B cell (primary cell): ENCODE results near the gene MTUS2. TPM values are rescaled to one million over a fixed set of nuclear protein-coding genes. Genes with fewer than 3 reads are reported as not detected.
A peak's percentile ranks its signal among the peaks of the same experiment; 100 is the strongest.

Source experiments
- ATAC-seq: fragments of 200-7000 bp; cut with Tn5 transposase; one replicate; pipeline ENCODE4 v1.10.0; 2021; ENCODE audit warnings: low read depth, mild to moderate bottlenecking, moderate number of reproducible peaks, moderate library complexity
- CTCF ChIA-PET: fragments of 350-600 bp; sonication (Branson Sonifier 250); formaldehyde crosslinking; loops from one replicate; lab custom pipeline; 2021; ENCODE audit warnings: antibody characterized with exemption, inconsistent platforms; lab: Charles Lee
- POLR2A ChIA-PET: fragments of 350-600 bp; sonication (Branson Sonifier 250); formaldehyde crosslinking; loops from one replicate; lab custom pipeline; 2021; ENCODE audit warnings: antibody characterized with exemption; lab: Charles Lee
- DNase-seq: peaks from one replicate; pipeline ENCODE4 v3.0.0; 2013
- H2AFZ ChIP-seq: 2 replicates; pipeline ENCODE4 v1.6.1; 2012; ENCODE audit warnings: mild to moderate bottlenecking, low read depth, low read length; ENCODE audit not compliant: insufficient read depth, poor library complexity, severe bottlenecking
- H3K27ac ChIP-seq, 2 donors: 1 replicate in 1 of 2; 2 replicates in 1 of 2; pipeline ENCODE4 v1.5.1; 2012 to 2013; ENCODE audit warnings: low read length in 2 of 2, mild to moderate bottlenecking in 2 of 2, moderate library complexity in 1 of 2
- H3K27me3 ChIP-seq, 4 experiments: fragments of 200-600 bp in 1 of 4; sonication (generic) in 1 of 4; replicated peaks in 1 of 4; 1 replicate in 2 of 4; 2 replicates in 2 of 4; pipeline versions ENCODE4 v1.6.1 to v1.7.0; 2013 to 2016; ENCODE audit warnings: low read length in 3 of 4, mild to moderate bottlenecking in 2 of 4, mixed read lengths in 1 of 4, moderate library complexity in 1 of 4; ENCODE audit not compliant: insufficient read depth in 4 of 4, control insufficient read depth in 3 of 4; ENCODE audit errors: control extremely low read depth in 1 of 4
- H3K36me3 ChIP-seq, 2 experiments: replicated peaks in 1 of 2; 1 replicate in 1 of 2; 2 replicates in 1 of 2; pipeline versions ENCODE4 v1.6.1 to v1.7.1; 2013; ENCODE audit warnings: low read length in 1 of 2; ENCODE audit not compliant: insufficient read depth in 2 of 2, control insufficient read depth in 1 of 2; ENCODE audit errors: control extremely low read depth in 1 of 2, extremely low read depth in 1 of 2
- H3K4me1 ChIP-seq, 2 donors: fragments of 200-600 bp in 1 of 2; sonication (generic) in 1 of 2; 1 replicate in 1 of 2; 2 replicates in 1 of 2; pipeline versions ENCODE4 v1.5.1 to v1.6.1; 2013 to 2017; ENCODE audit warnings: low read length in 2 of 2; ENCODE audit not compliant: control insufficient read depth in 2 of 2, insufficient read depth in 2 of 2
- H3K4me2 ChIP-seq: replicated peaks from 2 replicates; pipeline ENCODE3; 2012; ENCODE audit warnings: mild to moderate bottlenecking, low read depth, low read length; ENCODE audit not compliant: poor library complexity, severe bottlenecking
- H3K4me3 ChIP-seq, 5 experiments: fragments of 200-600 bp in 1 of 5; sonication (generic) in 1 of 5; 1 replicate in 3 of 5; 2 replicates in 2 of 5; pipeline versions ENCODE4 v1.5.1 to v1.7.0; 2011 to 2016; ENCODE audit warnings: low read length in 4 of 5, mild to moderate bottlenecking in 4 of 5, low read depth in 2 of 5, control low read depth in 1 of 5, moderate library complexity in 1 of 5; ENCODE audit not compliant: insufficient read depth in 1 of 5; ENCODE audit errors: control extremely low read depth in 1 of 5, extremely low read depth in 1 of 5
- H3K79me2 ChIP-seq: fragments of 200-600 bp; sonication (generic); one replicate; pipeline ENCODE4 v1.6.0; 2016; ENCODE audit warnings: low read length; ENCODE audit not compliant: control insufficient read depth, insufficient read depth
- H3K9ac ChIP-seq: fragments of 200-600 bp; sonication (generic); 2 replicates; pipeline ENCODE4 v1.6.1; 2017; ENCODE audit warnings: mild to moderate bottlenecking, low read length, moderate library complexity
- H3K9me3 ChIP-seq, 3 donors: one replicate each; pipeline versions ENCODE4 v1.6.1 to v1.7.1; 2013; ENCODE audit warnings: low read length in 2 of 3; ENCODE audit not compliant: control insufficient read depth in 2 of 3, insufficient read depth in 1 of 3; ENCODE audit errors: control extremely low read depth in 1 of 3
- H4K20me1 ChIP-seq: 2 replicates; pipeline ENCODE4 v1.6.0; 2012; ENCODE audit warnings: mild to moderate bottlenecking, low read length; ENCODE audit not compliant: insufficient read depth, control insufficient read depth, poor library complexity, severe bottlenecking
- H3K27ac Mint-ChIP-seq: one replicate; pipeline ENCODE4 v1.8.0; 2021; ENCODE audit warnings: mixed read lengths
- H3K27me3 Mint-ChIP-seq: one replicate; pipeline ENCODE4 v1.8.0; 2021; ENCODE audit warnings: mixed read lengths
- H3K4me1 Mint-ChIP-seq: one replicate; pipeline ENCODE4 v1.8.0; 2021; ENCODE audit warnings: mixed read lengths
- H3K4me3 Mint-ChIP-seq: one replicate; pipeline ENCODE4 v1.8.0; 2021; ENCODE audit warnings: mixed read lengths
- H3K9me3 Mint-ChIP-seq: one replicate; pipeline ENCODE4 v1.8.0; 2022; ENCODE audit warnings: mixed read lengths; ENCODE audit not compliant: insufficient read depth
- EZH2 ChIP-seq: IDR thresholded peaks from 2 replicates; pipeline ENCODE4 v1.6.1; 2012; ENCODE audit warnings: borderline replicate concordance, low read depth, mild to moderate bottlenecking, moderate library complexity, low read length; ENCODE audit not compliant: insufficient read depth, poor library complexity, severe bottlenecking
- WGBS: methylation state at CpG from one replicate; pipeline ENCODE4 v1.1.5; 2013; ENCODE audit warnings: missing lambda C conversion rate; ENCODE audit not compliant: insufficient coverage; 5-methylcytosine and 5-hydroxymethylcytosine counted together
- intact Hi-C: fragments of 100-400 bp; cut with micrococcal nuclease; formaldehyde crosslinking; loops from one replicate; pipeline ENCODE4 v1.10.0; 2022
- polyA plus RNA-seq: library from polyadenylated mRNA; depleted of rRNA; stranded (reverse); fragments of >200 nt; gene quantifications from 2 replicates; pipeline ENCODE4 v1.2.3, GENCODE V29; 2012
- total RNA-seq, 2 donors: library from RNA; stranded (reverse); fragments of 120-200 nt in 1 of 2; gene quantifications; 1 replicate in 1 of 2; 2 replicates in 1 of 2; pipeline versions ENCODE4 v1.2.3 to v1.2.4, GENCODE V29; 2013 to 2022
- TF ChIP-seq, protein P1 (sequence below): fragments of 200-600 bp; IDR thresholded peaks from one replicate; pipeline ENCODE4 v1.8.0; 2022; ENCODE audit warnings: antibody characterized with exemption, mild to moderate bottlenecking

The MTUS2 gene
- total and polyA plus RNA-seq, 2 donors (not counting 1 experiment from before 2014, with no cell fraction given): 0.12 TPM; not detected in 1

DNA sequence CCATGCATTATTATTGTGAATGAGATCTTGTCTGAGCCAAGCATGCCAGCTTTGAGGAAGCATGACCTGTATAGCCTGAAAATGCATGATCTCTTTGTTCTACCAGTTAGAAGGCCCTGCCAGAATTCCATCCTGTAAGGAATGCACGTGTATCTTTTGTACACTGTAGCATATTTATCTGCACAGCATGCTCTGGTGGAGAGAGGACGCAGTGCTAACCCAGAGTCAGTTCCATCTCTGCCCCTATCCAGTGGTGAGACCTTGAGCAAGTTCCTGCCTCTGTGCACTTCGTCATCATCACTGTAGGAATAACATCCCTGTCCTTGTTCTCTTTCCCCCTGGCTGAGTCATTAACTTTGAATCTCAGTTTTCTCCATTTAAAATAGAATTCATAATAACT is 541.6 kb downstream of the MTUS2 start:
- TF ChIP-seq EZH2: no peak
- TF ChIP-seq, protein P1, sequence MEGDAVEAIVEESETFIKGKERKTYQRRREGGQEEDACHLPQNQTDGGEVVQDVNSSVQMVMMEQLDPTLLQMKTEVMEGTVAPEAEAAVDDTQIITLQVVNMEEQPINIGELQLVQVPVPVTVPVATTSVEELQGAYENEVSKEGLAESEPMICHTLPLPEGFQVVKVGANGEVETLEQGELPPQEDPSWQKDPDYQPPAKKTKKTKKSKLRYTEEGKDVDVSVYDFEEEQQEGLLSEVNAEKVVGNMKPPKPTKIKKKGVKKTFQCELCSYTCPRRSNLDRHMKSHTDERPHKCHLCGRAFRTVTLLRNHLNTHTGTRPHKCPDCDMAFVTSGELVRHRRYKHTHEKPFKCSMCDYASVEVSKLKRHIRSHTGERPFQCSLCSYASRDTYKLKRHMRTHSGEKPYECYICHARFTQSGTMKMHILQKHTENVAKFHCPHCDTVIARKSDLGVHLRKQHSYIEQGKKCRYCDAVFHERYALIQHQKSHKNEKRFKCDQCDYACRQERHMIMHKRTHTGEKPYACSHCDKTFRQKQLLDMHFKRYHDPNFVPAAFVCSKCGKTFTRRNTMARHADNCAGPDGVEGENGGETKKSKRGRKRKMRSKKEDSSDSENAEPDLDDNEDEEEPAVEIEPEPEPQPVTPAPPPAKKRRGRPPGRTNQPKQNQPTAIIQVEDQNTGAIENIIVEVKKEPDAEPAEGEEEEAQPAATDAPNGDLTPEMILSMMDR: no peak
- ChIA-PET CTCF (interaction anchor here (1.0 to 2.6 kb wide), 2 partner anchors 8 to 280 kb away, joined by 3 to 11 read pairs; no protein-coding TSS in a partner anchor), POLR2A (no interaction called here)
- no peaks in the 10 kb centered on the region for H3K36me3 ChIP-seq
- H3K27me3 ChIP-seq: peaks cover 0 to 2% (median 0%) of the 10 kb centered on the region in 4 experiments
- H3K4me3 ChIP-seq: no peak overlapping the region
- no peaks in the 10 kb centered on the region for H3K79me2 ChIP-seq
- 81% methylated on average over 3 of the region's 3 CpGs for WGBS
- Mint-ChIP-seq H3K27me3 (peaks cover 24% of the 10 kb centered on the region), H3K9me3 (no peaks in the 10 kb centered on the region), H3K27ac (no peak overlapping the region), H3K4me1 (peaks cover 2% of the 10 kb centered on the region), H3K4me3 (no peak overlapping the region)
- no peak overlapping the region for H3K9ac ChIP-seq
- no peak for ATAC-seq
- H2AFZ ChIP-seq: no peak overlapping the region
- no peak overlapping the region for H3K4me2 ChIP-seq
- intact Hi-C loops: no loop called here
- DNase-seq: no peak
- H3K27ac ChIP-seq: no peak overlapping the region
- H3K9me3 ChIP-seq: no peaks in the 10 kb centered on the region
- peaks cover 0 to 4% of the 10 kb centered on the region in 2 donors for H3K4me1 ChIP-seq
- H4K20me1 ChIP-seq: no peaks in the 10 kb centered on the region

DNA sequence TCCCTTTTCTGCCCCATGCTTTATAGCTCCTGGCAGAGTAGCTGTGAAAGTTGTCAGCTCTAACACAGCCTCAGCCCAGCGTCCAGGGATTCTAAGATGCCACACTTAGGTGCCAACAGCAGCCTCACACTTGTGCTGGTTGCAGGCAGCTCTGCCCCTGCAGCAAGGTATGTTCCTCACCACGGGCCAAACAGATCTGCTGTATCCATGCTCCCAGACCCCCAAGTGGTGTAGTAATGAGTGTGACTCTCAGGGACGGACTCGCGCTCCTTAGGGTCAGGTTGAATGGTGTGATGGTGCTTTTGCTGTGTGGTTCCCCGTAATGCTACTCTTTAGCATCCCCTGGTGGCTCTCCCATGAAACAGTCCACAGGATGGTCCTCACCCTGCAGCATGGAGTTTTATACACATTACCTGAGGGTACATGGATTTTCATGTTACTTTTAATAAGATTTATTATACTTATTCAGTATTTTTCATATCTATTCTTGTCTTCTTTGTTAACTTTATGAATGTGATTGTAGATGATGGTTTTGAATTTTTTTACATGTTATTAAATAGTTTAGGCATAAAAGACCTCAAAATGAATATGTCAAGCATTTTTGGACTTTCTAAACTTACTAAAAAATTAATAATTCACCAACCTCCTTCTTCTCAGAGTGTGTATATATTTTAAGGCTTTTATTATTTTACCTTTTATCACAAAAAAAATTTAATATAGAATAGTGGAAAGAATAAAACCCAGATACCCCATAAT is 542.9 kb downstream of the MTUS2 start:
- no peak overlapping the region for H3K27ac ChIP-seq
- H3K9me3 ChIP-seq: no peaks in the 10 kb centered on the region
- H3K4me1 ChIP-seq: peaks cover 0 to 4% of the 10 kb centered on the region in 2 donors
- H3K27ac Mint-ChIP-seq: no peak overlapping the region
- WGBS: 16% methylated on average over 5 of the region's 6 CpGs
- ATAC-seq (peak; percentile 62), DNase-seq (peak; percentile 66)
- H3K4me3 ChIP-seq: no peak overlapping the region
- H3K4me3 Mint-ChIP-seq: no peak overlapping the region
- intact Hi-C loops: no loop called here
- ChIA-PET POLR2A (no interaction called here), CTCF (interaction anchor here (0.7 to 2.6 kb wide), 3 partner anchors 10 to 284 kb away, joined by 3 to 11 read pairs (median 4); no protein-coding TSS in a partner anchor)
- no peaks in the 10 kb centered on the region for H4K20me1 ChIP-seq
- H3K4me2 ChIP-seq: peak overlapping the region; percentile 28
- peaks cover 18% of the 10 kb centered on the region for H3K27me3 Mint-ChIP-seq
- H3K27me3 ChIP-seq: no peaks in the 10 kb centered on the region
- H3K9me3 Mint-ChIP-seq: no peaks in the 10 kb centered on the region
- H3K9ac ChIP-seq: no peak overlapping the region
- H3K4me1 Mint-ChIP-seq: peaks cover 2% of the 10 kb centered on the region
- no peaks in the 10 kb centered on the region for H3K36me3 ChIP-seq
- H3K79me2 ChIP-seq: no peaks in the 10 kb centered on the region
- no peak for TF ChIP-seq EZH2
- TF ChIP-seq, protein P1: peak; percentile 97
- H2AFZ ChIP-seq: peak overlapping the region; percentile 49
